Gastroesophageal sphincter (tissue), 4 donors: Measurements from ENCODE around the gene ZNF512B. TPM values are rescaled to one million over a fixed set of nuclear protein-coding genes. Genes with fewer than 3 reads are reported as not detected.

ENCODE experiments used
- ATAC-seq: fragments of 150-250 bp; one replicate; pipeline ENCODE4 v1.9.1; 2016; ENCODE audit warnings: mild to moderate bottlenecking, moderate library complexity
- H3K27ac ChIP-seq, 4 donors: fragments of 200-600 bp; sonication (generic) in 3 of 4; 1 replicate in 3 of 4; 2 replicates in 1 of 4; pipeline ENCODE4 v1.5.1; 2016 to 2019
- H3K27me3 ChIP-seq: fragments of 200-600 bp; sonication (generic); one replicate; pipeline ENCODE4 v1.5.1; 2019
- H3K36me3 ChIP-seq, 2 donors: fragments of 200-600 bp; sonication (generic); one replicate each; pipeline ENCODE4 v1.5.1; 2019; ENCODE audit warnings: control low read depth in 1 of 2
- H3K4me1 ChIP-seq, 3 donors: fragments of 200-600 bp; sonication (generic); 1 replicate in 2 of 3; 2 replicates in 1 of 3; pipeline ENCODE4 v1.5.1; 2016 to 2019; ENCODE audit warnings: control low read depth in 2 of 3
- H3K4me3 ChIP-seq, 2 donors: fragments of 200-600 bp; sonication (generic); one replicate each; pipeline ENCODE4 v1.5.1; 2019; ENCODE audit warnings: mild to moderate bottlenecking in 1 of 2, moderate library complexity in 1 of 2
- H3K9me3 ChIP-seq, 3 donors: fragments of 200-600 bp; sonication (generic); one replicate each; pipeline ENCODE4 v1.5.1; 2017 to 2019; ENCODE audit warnings: control low read depth in 2 of 3
- EP300 ChIP-seq: sonication (generic); formaldehyde crosslinking; IDR thresholded peaks from one replicate; pipeline ENCODE4 v1.6.1; 2017; ENCODE audit warnings: antibody characterized with exemption, mild to moderate bottlenecking
- POLR2A ChIP-seq, 2 donors: fragments of 450-650 bp; IDR thresholded peaks; one replicate each; pipeline ENCODE4 v1.6.1; 2017; ENCODE audit warnings: antibody characterized with exemption in 2 of 2, mild to moderate bottlenecking in 2 of 2, moderate library complexity in 1 of 2
- POLR2AphosphoS5 ChIP-seq: sonication (generic); formaldehyde crosslinking; IDR thresholded peaks from one replicate; pipeline ENCODE4 v1.6.1; 2017; ENCODE audit warnings: antibody characterized with exemption
- WGBS, 2 donors: methylation state at CpG; one replicate each; pipeline ENCODE4 v1.1.5; 2018; ENCODE audit warnings: low coverage in 1 of 2; 5-methylcytosine and 5-hydroxymethylcytosine counted together
- total RNA-seq, 4 donors: library from RNA; depleted of rRNA; stranded (reverse); fragments of >200 nt; gene quantifications; one replicate each; pipeline ENCODE4 v1.1.0, GENCODE V29; 2016
- TF ChIP-seq, protein P1 (sequence below), 4 experiments: fragments of 200-600 bp in 2 of 4; fragments of 450-650 bp in 2 of 4; sonication (generic) in 1 of 4; IDR thresholded peaks; one replicate each; pipeline ENCODE4 v1.5.1; 2017 to 2019; ENCODE audit warnings: antibody characterized with exemption in 4 of 4, mild to moderate bottlenecking in 2 of 4, moderate library complexity in 2 of 4

Gene ZNF512B
- total RNA-seq, 4 donors from 2014 or later = 9.0 to 13.8 (median 10.0) TPM

DNA sequence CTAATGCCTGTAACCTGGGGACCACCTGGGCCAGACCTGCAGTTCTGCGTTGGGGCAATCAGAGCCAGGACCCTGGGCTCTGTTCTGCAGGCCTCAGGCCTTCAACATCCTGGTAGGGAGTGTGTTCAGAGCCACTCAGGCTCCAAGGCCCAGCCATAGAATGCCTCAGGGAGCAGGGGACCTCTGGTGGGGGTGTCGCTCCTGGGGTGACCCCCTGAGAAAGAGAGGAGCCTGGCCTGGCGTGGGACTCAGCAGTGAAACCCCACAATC, 26.0 kb downstream of the ZNF512B start:
- Histone ChIP-seq H3K4me1 (peaks cover 0 to 55% (median 14%) of the 10 kb centered on the region in 3 donors), H3K36me3 (peaks cover 0 to 70% of the 10 kb centered on the region in 2 donors), H3K27me3 (no peaks in the 10 kb centered on the region), H3K27ac (peak overlapping the region in 3 of 4 donors; percentile 65 to 75 (median 75)), H3K4me3 (no peak overlapping the region), H3K9me3 (no peaks in the 10 kb centered on the region)
- TF ChIP-seq EP300 (no peak), POLR2A (IDR thresholded peaks at IDR 0.05) (no peak), POLR2AphosphoS5 (no peak)
- TF ChIP-seq, protein P1, sequence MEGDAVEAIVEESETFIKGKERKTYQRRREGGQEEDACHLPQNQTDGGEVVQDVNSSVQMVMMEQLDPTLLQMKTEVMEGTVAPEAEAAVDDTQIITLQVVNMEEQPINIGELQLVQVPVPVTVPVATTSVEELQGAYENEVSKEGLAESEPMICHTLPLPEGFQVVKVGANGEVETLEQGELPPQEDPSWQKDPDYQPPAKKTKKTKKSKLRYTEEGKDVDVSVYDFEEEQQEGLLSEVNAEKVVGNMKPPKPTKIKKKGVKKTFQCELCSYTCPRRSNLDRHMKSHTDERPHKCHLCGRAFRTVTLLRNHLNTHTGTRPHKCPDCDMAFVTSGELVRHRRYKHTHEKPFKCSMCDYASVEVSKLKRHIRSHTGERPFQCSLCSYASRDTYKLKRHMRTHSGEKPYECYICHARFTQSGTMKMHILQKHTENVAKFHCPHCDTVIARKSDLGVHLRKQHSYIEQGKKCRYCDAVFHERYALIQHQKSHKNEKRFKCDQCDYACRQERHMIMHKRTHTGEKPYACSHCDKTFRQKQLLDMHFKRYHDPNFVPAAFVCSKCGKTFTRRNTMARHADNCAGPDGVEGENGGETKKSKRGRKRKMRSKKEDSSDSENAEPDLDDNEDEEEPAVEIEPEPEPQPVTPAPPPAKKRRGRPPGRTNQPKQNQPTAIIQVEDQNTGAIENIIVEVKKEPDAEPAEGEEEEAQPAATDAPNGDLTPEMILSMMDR (IDR thresholded peaks at IDR 0.05) = no peak
- ATAC-seq = no peak
- WGBS, 2 donors = no CpG with 5 or more reads among the region's 3 CpGs

GRCh38 chr20:63942969-63943807, 26.5 kb downstream of the ZNF512B start:
- Histone ChIP-seq H3K27me3 (no peaks in the 10 kb centered on the region), H3K4me3 (no peak overlapping the region), H3K36me3 (peaks cover 0 to 75% of the 10 kb centered on the region in 2 donors), H3K4me1 (peaks cover 0 to 50% (median 12%) of the 10 kb centered on the region in 3 donors), H3K9me3 (no peaks in the 10 kb centered on the region), H3K27ac (peak overlapping the region in 3 of 4 donors; percentile 65 to 75 (median 75))
- ATAC-seq = no peak
- WGBS, 2 donors = no CpG with 5 or more reads among the region's 19 CpGs
- TF ChIP-seq POLR2A (IDR thresholded peaks at IDR 0.05) = no peak
- no peak for TF ChIP-seq EP300
- TF ChIP-seq POLR2AphosphoS5 = no peak
- TF ChIP-seq, protein P1 (IDR thresholded peaks at IDR 0.05) = no peak

DNA sequence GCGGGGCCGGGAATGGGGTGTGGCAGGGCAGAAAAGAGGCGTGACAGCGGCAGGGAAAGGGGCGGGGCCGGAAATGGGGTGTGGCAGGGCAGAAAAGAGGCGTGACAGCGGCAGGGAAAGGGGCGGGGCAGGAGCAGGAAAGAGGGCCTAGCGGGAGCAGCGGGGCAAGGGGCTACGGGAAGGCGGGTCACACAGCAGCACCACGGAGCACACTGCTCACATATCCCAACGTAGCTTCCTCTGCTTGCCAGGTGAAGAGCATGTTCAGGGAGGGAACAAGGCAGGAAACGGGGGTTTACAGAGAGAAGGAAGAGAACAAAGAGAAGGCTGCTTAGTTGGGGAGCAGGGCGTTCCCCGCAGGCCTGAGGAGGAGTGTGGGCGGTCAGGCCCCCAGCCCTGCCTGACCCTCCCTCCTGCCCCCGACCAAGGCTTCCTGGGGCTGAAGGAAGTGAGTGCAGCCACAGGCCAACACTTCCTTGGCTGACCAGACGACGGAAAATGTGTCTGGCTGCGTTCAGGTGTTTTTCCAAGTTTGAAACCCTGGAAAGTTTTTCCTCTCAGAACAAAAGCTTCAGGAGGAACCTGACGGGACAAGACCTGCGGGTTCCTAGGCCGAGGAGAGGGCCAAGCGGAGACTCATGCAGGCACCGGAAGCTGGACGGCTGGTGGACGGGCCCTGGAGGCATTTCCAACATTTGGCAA, 27.3 kb downstream of the ZNF512B start:
- Histone ChIP-seq H3K27ac (peak overlapping the region in 3 of 4 donors; percentile 65 to 75 (median 75)), H3K4me1 (peaks cover 0 to 42% (median 5%) of the 10 kb centered on the region in 3 donors), H3K36me3 (peaks cover 0 to 82% of the 10 kb centered on the region in 2 donors), H3K27me3 (no peaks in the 10 kb centered on the region), H3K9me3 (no peaks in the 10 kb centered on the region), H3K4me3 (no peak overlapping the region)
- ATAC-seq = peak; percentile 19
- TF ChIP-seq, protein P1 (IDR thresholded peaks at IDR 0.05) = no peak
- TF ChIP-seq POLR2A (IDR thresholded peaks at IDR 0.05) (no peak), POLR2AphosphoS5 (no peak), EP300 (no peak)
- 41 to 42% methylated on average over 14 to 18 of the region's 30 CpGs for WGBS, 2 donors

DNA sequence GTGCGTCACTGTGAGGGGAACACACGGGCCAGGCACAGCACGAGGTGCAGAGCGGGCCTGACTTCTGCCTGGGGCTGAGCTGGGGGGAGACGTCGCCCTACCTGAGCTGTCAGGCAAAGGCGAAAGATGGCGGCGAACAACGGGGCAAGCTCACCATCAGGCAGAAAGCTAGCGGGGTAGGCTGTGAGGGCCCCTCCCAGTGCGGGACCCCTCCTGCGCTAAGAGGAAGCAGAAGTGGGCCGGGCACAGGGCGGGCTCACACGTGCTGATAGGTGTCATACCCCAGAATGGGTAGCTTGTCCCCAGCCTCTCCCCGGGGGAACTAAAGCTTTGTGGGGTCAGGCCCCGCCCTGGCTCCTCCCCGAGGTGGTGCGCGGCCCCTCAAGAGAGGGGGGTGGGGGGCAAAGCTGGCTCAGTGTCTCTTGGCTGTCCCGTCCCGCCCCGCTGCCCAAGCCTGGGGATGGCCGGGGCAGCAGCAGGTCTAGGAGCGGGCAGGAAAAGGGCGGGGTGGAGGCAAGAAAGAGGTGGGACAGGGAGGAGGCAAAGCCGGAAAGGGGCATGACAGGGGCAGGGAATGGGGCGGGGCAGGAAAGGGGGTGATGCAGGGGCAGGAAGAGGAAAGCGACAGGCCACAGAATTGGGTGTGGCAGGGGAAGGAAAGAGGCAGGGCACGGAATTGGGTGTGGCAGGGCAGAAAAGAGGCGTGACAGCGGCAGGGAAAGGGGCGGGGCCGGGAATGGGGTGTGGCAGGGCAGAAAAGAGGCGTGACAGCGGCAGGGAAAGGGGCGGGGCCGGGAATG, 28.2 kb downstream of the ZNF512B start:
- WGBS, 2 donors = 17 to 39% methylated on average over 1 to 8 of the region's 39 CpGs
- no peaks in the 10 kb centered on the region for H3K27me3 ChIP-seq
- peak; percentile 25 for ATAC-seq
- H3K9me3 ChIP-seq = no peaks in the 10 kb centered on the region
- H3K4me1 ChIP-seq = peaks cover 0 to 33% (median 0%) of the 10 kb centered on the region in 3 donors
- peaks cover 0 to 85% of the 10 kb centered on the region in 2 donors for H3K36me3 ChIP-seq
- TF ChIP-seq POLR2A (IDR thresholded peaks at IDR 0.05) = no peak
- TF ChIP-seq EP300 = no peak
- TF ChIP-seq POLR2AphosphoS5 = no peak
- TF ChIP-seq, protein P1 (IDR thresholded peaks at IDR 0.05) = no peak
- no peak overlapping the region for H3K4me3 ChIP-seq
- peak overlapping the region in 3 of 4 donors; percentile 64 to 69 (median 68) for H3K27ac ChIP-seq
